Activated CD4-positive, alpha-beta memory T cell treated with anti-CD3 and anti-CD28 coated beads, Interleukin-2, amount 10 ng/mL, durations not matched to agents 7 days and 5 days (primary cell): ENCODE data around the gene CCDC74B. TPM values are rescaled to one million over a fixed set of nuclear protein-coding genes. Genes with fewer than 3 reads are reported as not detected.
"Not testable (repeated sequence)": the region's sequence is repeated elsewhere in the genome, so short reads cannot be mapped to it uniquely, and the experiment has no call there.

Experiments
- CTCF ChIA-PET: fragments of 350-600 bp; sonication (Branson Sonifier 250); formaldehyde crosslinking; loops from one replicate; lab custom pipeline; 2021; ENCODE audit warnings: antibody characterized with exemption, inconsistent platforms; lab: Charles Lee
- POLR2A ChIA-PET: fragments of 350-600 bp; sonication (Branson Sonifier 250); formaldehyde crosslinking; loops from one replicate; lab custom pipeline; 2021; ENCODE audit warnings: antibody characterized with exemption; lab: Charles Lee
- DNase-seq: peaks from one replicate; pipeline ENCODE4 v3.0.0-alpha.2; 2020
- H3K27ac Mint-ChIP-seq: one replicate; pipeline ENCODE4 v1.8.0; 2021; ENCODE audit warnings: mild to moderate bottlenecking, mixed read lengths
- H3K27me3 Mint-ChIP-seq: one replicate; pipeline ENCODE4 v1.8.0; 2021; ENCODE audit warnings: mixed read lengths
- H3K36me3 Mint-ChIP-seq: one replicate; pipeline ENCODE4 v1.8.0; 2021; ENCODE audit warnings: low read depth, mixed read lengths
- H3K4me1 Mint-ChIP-seq: one replicate; pipeline ENCODE4 v1.8.0; 2021; ENCODE audit warnings: mixed read lengths
- H3K4me3 Mint-ChIP-seq: one replicate; pipeline ENCODE4 v1.8.0; 2021; ENCODE audit warnings: mild to moderate bottlenecking, mixed read lengths
- H3K9me3 Mint-ChIP-seq: one replicate; pipeline ENCODE4 v1.8.0; 2021; ENCODE audit warnings: mixed read lengths
- total RNA-seq, 2 experiments: library from RNA; stranded (reverse); gene quantifications; one replicate each; pipeline ENCODE4 v1.2.3, GENCODE V29; 2021

CCDC74B gene
- total RNA-seq, 2 experiments from 2014 or later, result 0.88 to 1.6 TPM

- H3K27me3 Mint-ChIP-seq, H3K36me3 Mint-ChIP-seq, CTCF ChIA-PET, H3K9me3 Mint-ChIP-seq, DNase-seq, H3K4me1 Mint-ChIP-seq, H3K4me3 Mint-ChIP-seq, POLR2A ChIA-PET, H3K27ac Mint-ChIP-seq: not testable (repeated sequence)
Observed at GRCh38 chr2:130139331-130140280, 5.3 kb downstream of the CCDC74B start.

- H3K36me3 Mint-ChIP-seq, CTCF ChIA-PET, POLR2A ChIA-PET, H3K27me3 Mint-ChIP-seq, H3K9me3 Mint-ChIP-seq, H3K4me1 Mint-ChIP-seq, H3K4me3 Mint-ChIP-seq, DNase-seq, H3K27ac Mint-ChIP-seq: not testable (repeated sequence)
Observed at GRCh38 chr2:130138841-130139251, 6.1 kb downstream of the CCDC74B start.

GRCh38 chr2:130138326-130138725 is 6.6 kb downstream of the CCDC74B start:
- not testable (repeated sequence) for DNase-seq

GRCh38 chr2:130137118-130137517 is 7.8 kb downstream of the CCDC74B start:
- H3K4me3 Mint-ChIP-seq, CTCF ChIA-PET, H3K9me3 Mint-ChIP-seq, H3K36me3 Mint-ChIP-seq, POLR2A ChIA-PET, H3K27ac Mint-ChIP-seq, DNase-seq, H3K27me3 Mint-ChIP-seq, H3K4me1 Mint-ChIP-seq: not testable (repeated sequence)

More at GRCh38 chr2:130138326-130138725, 6.6 kb downstream of the CCDC74B start:
- H3K27ac Mint-ChIP-seq, CTCF ChIA-PET, H3K9me3 Mint-ChIP-seq, H3K4me1 Mint-ChIP-seq, POLR2A ChIA-PET, H3K4me3 Mint-ChIP-seq, H3K36me3 Mint-ChIP-seq, H3K27me3 Mint-ChIP-seq: not testable (repeated sequence)

- H3K27ac Mint-ChIP-seq, H3K36me3 Mint-ChIP-seq, POLR2A ChIA-PET, CTCF ChIA-PET, H3K9me3 Mint-ChIP-seq, DNase-seq, H3K4me3 Mint-ChIP-seq, H3K4me1 Mint-ChIP-seq: not testable (repeated sequence)
- peaks cover 10% of the 10 kb centered on the region for H3K27me3 Mint-ChIP-seq
Observed at GRCh38 chr2:130136546-130136945, 8.4 kb downstream of the CCDC74B start.

- H3K27ac Mint-ChIP-seq, result no peak overlapping the region
- peaks cover 10% of the 10 kb centered on the region for H3K27me3 Mint-ChIP-seq
- CTCF ChIA-PET, result no interaction called here
Observed at GRCh38 chr2:130135692-130136541, 9.0 kb downstream of the CCDC74B start.

GRCh38 chr2:130129120-130129829 is 15.6 kb downstream of the CCDC74B start, which contains the start of gene POTEF:
TSS of gene POTEF (minus strand) at chr2:130129222. CDS start at chr2:130120515, 8,707 bp downstream.
- H3K4me3 Mint-ChIP-seq, H3K4me1 Mint-ChIP-seq, H3K36me3 Mint-ChIP-seq, DNase-seq, H3K9me3 Mint-ChIP-seq, POLR2A ChIA-PET, CTCF ChIA-PET, H3K27ac Mint-ChIP-seq: not testable (repeated sequence)
- H3K27me3 Mint-ChIP-seq, result peaks cover 11% of the 10 kb centered on the region

More at GRCh38 chr2:130135692-130136541, 9.0 kb downstream of the CCDC74B start:
- Mint-ChIP-seq H3K4me1 (no peaks in the 10 kb centered on the region), H3K36me3 (no peaks in the 10 kb centered on the region), H3K9me3 (no peaks in the 10 kb centered on the region), H3K4me3 (no peak overlapping the region)
- POLR2A ChIA-PET, result no interaction called here
- no peak for DNase-seq

- CTCF ChIA-PET, H3K4me3 Mint-ChIP-seq, H3K4me1 Mint-ChIP-seq, H3K27me3 Mint-ChIP-seq, H3K9me3 Mint-ChIP-seq, POLR2A ChIA-PET, DNase-seq, H3K36me3 Mint-ChIP-seq, H3K27ac Mint-ChIP-seq: not testable (repeated sequence)
Observed at GRCh38 chr2:130128464-130128863, 16.4 kb downstream of the CCDC74B start.

GRCh38 chr2:130127726-130128125 is 17.2 kb downstream of the CCDC74B start:
- H3K4me1 Mint-ChIP-seq, DNase-seq, H3K36me3 Mint-ChIP-seq, H3K4me3 Mint-ChIP-seq, CTCF ChIA-PET, H3K27ac Mint-ChIP-seq, H3K9me3 Mint-ChIP-seq, POLR2A ChIA-PET, H3K27me3 Mint-ChIP-seq: not testable (repeated sequence)

- CTCF ChIA-PET, H3K4me3 Mint-ChIP-seq, POLR2A ChIA-PET, H3K4me1 Mint-ChIP-seq, H3K27ac Mint-ChIP-seq, H3K27me3 Mint-ChIP-seq, H3K9me3 Mint-ChIP-seq, DNase-seq, H3K36me3 Mint-ChIP-seq: not testable (repeated sequence)
Observed at GRCh38 chr2:130120924-130121323, 24.0 kb downstream of the CCDC74B start.

GRCh38 chr2:130102597-130103363 is 42.1 kb downstream of the CCDC74B start:
- DNase-seq, H3K9me3 Mint-ChIP-seq, H3K4me3 Mint-ChIP-seq, H3K27ac Mint-ChIP-seq, H3K27me3 Mint-ChIP-seq, H3K36me3 Mint-ChIP-seq, CTCF ChIA-PET, H3K4me1 Mint-ChIP-seq, POLR2A ChIA-PET: not testable (repeated sequence)
